22Rv1 (cell line): Measurements from ENCODE around the gene EIF2S1.

ENCODE experiments used
- H3K27ac ChIP-seq: fragments of 450-650 bp; 2 replicates; pipeline ENCODE4 v1.5.1; 2017
- CTCF ChIP-seq: fragments of 450-650 bp; IDR thresholded peaks from 2 replicates; pipeline ENCODE4 v1.5.1; 2017; ENCODE audit warnings: mild to moderate bottlenecking
- ZFX ChIP-seq: fragments of 450-650 bp; IDR thresholded peaks from 2 replicates; pipeline ENCODE4 v1.6.1; 2017; ENCODE audit warnings: antibody characterized with exemption, borderline replicate concordance

Gene EIF2S1

GRCh38 chr14:67418401-67419191 is 58.5 kb downstream of the EIF2S1 start:
- TF ChIP-seq CTCF, result no peak
- TF ChIP-seq ZFX, result no peak
- no peak overlapping the region for H3K27ac ChIP-seq

GRCh38 chr14:67420102-67420739 is 60.1 kb downstream of the EIF2S1 start:
- H3K27ac ChIP-seq, result no peak overlapping the region
- TF ChIP-seq ZFX (no peak), CTCF (peak; percentile 79)

- H3K27ac ChIP-seq, result no peak overlapping the region
- TF ChIP-seq CTCF (no peak), ZFX (no peak)
These were observed 61.5 kb downstream of the EIF2S1 start for GRCh38 chr14:67421356-67422224.

GRCh38 chr14:67423424-67423823 is 63.3 kb downstream of the EIF2S1 start:
- no peak overlapping the region for H3K27ac ChIP-seq

GRCh38 chr14:67424539-67424938 is 64.4 kb downstream of the EIF2S1 start:
- no peak for TF ChIP-seq ZFX
- no peak overlapping the region for H3K27ac ChIP-seq

More at GRCh38 chr14:67423424-67423823, 63.3 kb downstream of the EIF2S1 start:
- TF ChIP-seq ZFX (no peak), CTCF (no peak)

- no peak overlapping the region for H3K27ac ChIP-seq
- TF ChIP-seq ZFX (no peak), CTCF (no peak)
These were observed 65.5 kb downstream of the EIF2S1 start for GRCh38 chr14:67425608-67426007.

- TF ChIP-seq CTCF (no peak), ZFX (no peak)
These were observed 66.0 kb downstream of the EIF2S1 start for GRCh38 chr14:67426161-67426560.

More at GRCh38 chr14:67426161-67426560, 66.0 kb downstream of the EIF2S1 start:
- no peak overlapping the region for H3K27ac ChIP-seq
